Upper lobe of left lung (tissue), 6 donors: ENCODE measurements around the gene MCF2L2. TPM values are rescaled to one million over a fixed set of nuclear protein-coding genes. Genes with fewer than 3 reads are reported as not detected.

Experiments
- ATAC-seq, 2 donors: fragments of 200-7000 bp; cut with Tn5 transposase; one replicate each; pipeline ENCODE4 v1.9.1; 2022; ENCODE audit warnings: mild to moderate bottlenecking in 2 of 2, moderate library complexity in 2 of 2; ENCODE audit not compliant: low FRiP score in 2 of 2
- DNase-seq, 2 donors: peaks; one replicate each; pipeline ENCODE4 v3.0.0-alpha.2; 2019 to 2020
- H3K27ac ChIP-seq, 4 donors: fragments of 200-600 bp; sonication (generic); one replicate each; pipeline ENCODE4 v1.5.1; 2016 to 2019
- H3K27me3 ChIP-seq, 4 donors: fragments of 200-600 bp; sonication (generic); one replicate each; pipeline ENCODE4 v1.5.1; 2017 to 2019
- H3K36me3 ChIP-seq, 4 donors: fragments of 200-600 bp; sonication (generic); one replicate each; pipeline ENCODE4 v1.5.1; 2016 to 2019
- H3K4me1 ChIP-seq, 4 donors: fragments of 200-600 bp; sonication (generic); one replicate each; pipeline ENCODE4 v1.5.1; 2018 to 2019
- H3K4me3 ChIP-seq, 4 donors: fragments of 200-600 bp; sonication (generic); one replicate each; pipeline ENCODE4 v1.5.1; 2017 to 2019; ENCODE audit warnings: mild to moderate bottlenecking in 2 of 4, moderate library complexity in 1 of 4
- H3K9me3 ChIP-seq, 4 donors: fragments of 200-600 bp; sonication (generic); one replicate each; pipeline ENCODE4 v1.5.1; 2018 to 2019
- CTCF ChIP-seq, 6 experiments: fragments of 450-650 bp in 4 of 6; fragments of 200-600 bp in 2 of 6; sonication (generic) in 2 of 6; IDR thresholded peaks; one replicate each; pipeline ENCODE4 v1.5.1; 2016 to 2019; ENCODE audit warnings: antibody characterized with exemption in 6 of 6
- EP300 ChIP-seq, 4 donors: sonication (generic); formaldehyde crosslinking; IDR thresholded peaks; one replicate each; pipeline ENCODE4 v1.5.1; 2017; ENCODE audit warnings: antibody characterized with exemption in 4 of 4, control low read depth in 2 of 4
- POLR2A ChIP-seq, 4 donors: fragments of 450-650 bp; IDR thresholded peaks; one replicate each; pipeline ENCODE4 v1.5.1; 2016 to 2017; ENCODE audit warnings: antibody characterized with exemption in 4 of 4, mild to moderate bottlenecking in 2 of 4
- POLR2AphosphoS5 ChIP-seq, 2 donors: sonication (generic); formaldehyde crosslinking; IDR thresholded peaks; one replicate each; pipeline ENCODE4 v1.5.1; 2017; ENCODE audit warnings: antibody characterized with exemption in 2 of 2
- WGBS, 2 donors: methylation state at CpG; one replicate each; pipeline ENCODE4 v1.1.5; 2017 to 2018; 5-methylcytosine and 5-hydroxymethylcytosine counted together
- total RNA-seq, 6 donors: library from RNA; depleted of rRNA in 4 of 6; stranded (reverse); fragments of >200 nt in 4 of 6; gene quantifications; one replicate each; pipeline versions ENCODE4 v1.1.0 to v1.2.1, GENCODE V29; 2016 to 2021
- donor health status: DM: no; HTN: no; CAD: no; lungs with moderate emphysema.
- donor health status: DM: no; HTN: yes; CAD: no; lungs with severe emphysema.

Gene MCF2L2
- total RNA-seq, 6 donors from 2014 or later: 0.22 to 2.0 (median 1.2) TPM

- WGBS, 2 donors: 71 to 89% methylated on average over 2 of the region's 2 CpGs
- DNase-seq (no peak), ATAC-seq (no peak)
- Histone ChIP-seq H3K27me3 (no peaks in the 10 kb centered on the region), H3K4me1 (peaks cover 4 to 7% (median 6%) of the 10 kb centered on the region in 4 donors), H3K36me3 (no peaks in the 10 kb centered on the region), H3K4me3 (no peak overlapping the region), H3K27ac (no peak overlapping the region), H3K9me3 (no peaks in the 10 kb centered on the region)
- no peak for TF ChIP-seq POLR2A (IDR thresholded peaks at IDR 0.05)
- TF ChIP-seq EP300 (IDR thresholded peaks at IDR 0.05): no peak
- no peak for TF ChIP-seq CTCF (IDR thresholded peaks at IDR 0.05)
- TF ChIP-seq POLR2AphosphoS5 (IDR thresholded peaks at IDR 0.05): no peak
Observed at GRCh38 chr3:183464480-183464879, 36.1 kb upstream of the MCF2L2 start.

DNA sequence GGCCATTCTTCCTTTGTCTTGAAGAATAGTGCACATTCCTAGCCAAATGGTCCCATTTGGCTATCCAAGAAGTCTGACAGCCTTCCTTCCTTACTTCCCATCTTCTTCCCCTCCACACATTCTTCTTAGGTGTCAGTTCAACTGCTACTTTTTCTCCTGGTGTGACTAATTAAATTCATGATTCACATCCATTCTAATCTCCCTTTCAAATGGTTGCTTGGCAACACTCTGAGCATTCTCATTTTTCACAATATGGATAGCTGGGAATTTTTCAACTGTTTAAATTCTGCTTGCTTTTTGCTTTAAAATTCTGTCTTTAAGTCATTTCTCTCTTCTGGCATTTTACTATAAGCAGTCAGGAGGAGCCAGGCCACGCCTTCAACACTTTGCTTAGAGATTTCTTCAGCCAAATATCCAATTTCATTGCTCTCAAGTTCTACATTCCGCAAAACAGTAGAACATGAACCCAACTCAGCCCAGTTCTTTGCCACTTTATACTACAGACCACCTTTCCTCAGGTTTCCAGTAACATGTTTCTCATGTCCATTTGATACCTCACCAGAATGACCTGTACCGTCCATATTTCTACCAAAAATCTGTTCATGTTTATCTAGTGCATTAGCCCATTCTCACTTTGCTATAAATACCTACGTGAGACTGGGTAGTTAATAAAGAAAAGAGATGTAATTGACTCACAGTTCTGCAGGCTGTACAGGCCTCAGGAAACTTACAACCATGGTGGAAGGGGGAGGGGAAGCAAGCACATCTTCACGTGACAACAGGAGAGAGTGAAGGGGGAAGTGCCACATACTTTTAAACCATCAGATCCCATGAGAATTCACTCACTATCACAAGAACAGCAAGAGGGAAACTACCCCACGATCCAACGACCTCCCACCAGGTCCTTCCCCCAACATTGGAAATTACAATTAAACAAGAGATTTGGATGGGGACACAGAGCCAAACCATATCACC is 31.9 kb upstream of the MCF2L2 start:
- Histone ChIP-seq H3K36me3 (no peaks in the 10 kb centered on the region), H3K9me3 (no peaks in the 10 kb centered on the region), H3K4me1 (no peaks in the 10 kb centered on the region), H3K27ac (no peak overlapping the region), H3K27me3 (no peaks in the 10 kb centered on the region), H3K4me3 (no peak overlapping the region)
- DNase-seq (no peak), ATAC-seq (no peak)
- TF ChIP-seq CTCF (IDR thresholded peaks at IDR 0.05): no peak
- no peak for TF ChIP-seq EP300 (IDR thresholded peaks at IDR 0.05)
- TF ChIP-seq POLR2AphosphoS5 (IDR thresholded peaks at IDR 0.05): no peak
- WGBS, 2 donors: 95 to 96% methylated on average over 7 of the region's 7 CpGs

DNA sequence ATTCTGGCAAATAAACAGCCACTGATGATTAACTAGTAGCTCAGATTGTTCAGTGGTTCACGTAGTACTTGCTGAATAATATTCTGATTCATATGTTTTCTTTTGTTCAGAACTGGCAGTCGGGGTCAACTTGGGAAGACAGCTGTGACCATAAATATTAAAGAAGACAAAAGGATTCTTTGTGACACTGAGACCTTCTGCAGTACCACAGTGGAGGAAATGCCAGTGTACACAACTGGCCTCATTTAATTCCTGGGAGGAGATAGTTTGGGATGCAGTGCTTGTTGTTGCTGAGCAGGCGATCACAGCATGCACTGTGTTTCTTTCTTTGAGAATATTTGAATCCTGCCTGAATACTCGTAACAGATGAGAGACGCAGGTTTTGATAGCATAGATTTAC is 26.7 kb upstream of the MCF2L2 start:
- 66 to 75% methylated on average over 5 of the region's 5 CpGs for WGBS, 2 donors
- peaks cover 0 to 12% (median 7%) of the 10 kb centered on the region in 4 donors for H3K36me3 ChIP-seq
- DNase-seq (no peak), ATAC-seq (no peak)
- H3K4me1 ChIP-seq: peaks cover 0 to under 1% (median 0%) of the 10 kb centered on the region in 4 donors
- no peaks in the 10 kb centered on the region for H3K27me3 ChIP-seq
- H3K4me3 ChIP-seq: no peak overlapping the region
- no peaks in the 10 kb centered on the region for H3K9me3 ChIP-seq
- H3K27ac ChIP-seq: peak overlapping the region in 1 of 4 donors; percentile 13
- TF ChIP-seq POLR2AphosphoS5 (IDR thresholded peaks at IDR 0.05): peak in 1 of 2 donors; percentile 12
- no peak for TF ChIP-seq EP300 (IDR thresholded peaks at IDR 0.05)

- Histone ChIP-seq H3K27ac (no peak overlapping the region), H3K27me3 (no peaks in the 10 kb centered on the region), H3K9me3 (no peaks in the 10 kb centered on the region), H3K4me3 (no peak overlapping the region), H3K36me3 (peaks cover 0 to 12% (median 7%) of the 10 kb centered on the region in 4 donors), H3K4me1 (peaks cover 5 to 7% (median 7%) of the 10 kb centered on the region in 4 donors)
- WGBS, 2 donors: 93 to 96% methylated on average over 4 of the region's 4 CpGs
- ATAC-seq: no peak
- TF ChIP-seq CTCF (IDR thresholded peaks at IDR 0.05) (no peak), EP300 (IDR thresholded peaks at IDR 0.05) (no peak), POLR2AphosphoS5 (IDR thresholded peaks at IDR 0.05) (no peak), POLR2A (IDR thresholded peaks at IDR 0.05) (no peak)
- DNase-seq: no peak
Observed at GRCh38 chr3:183454064-183454463, 25.6 kb upstream of the MCF2L2 start.

DNA sequence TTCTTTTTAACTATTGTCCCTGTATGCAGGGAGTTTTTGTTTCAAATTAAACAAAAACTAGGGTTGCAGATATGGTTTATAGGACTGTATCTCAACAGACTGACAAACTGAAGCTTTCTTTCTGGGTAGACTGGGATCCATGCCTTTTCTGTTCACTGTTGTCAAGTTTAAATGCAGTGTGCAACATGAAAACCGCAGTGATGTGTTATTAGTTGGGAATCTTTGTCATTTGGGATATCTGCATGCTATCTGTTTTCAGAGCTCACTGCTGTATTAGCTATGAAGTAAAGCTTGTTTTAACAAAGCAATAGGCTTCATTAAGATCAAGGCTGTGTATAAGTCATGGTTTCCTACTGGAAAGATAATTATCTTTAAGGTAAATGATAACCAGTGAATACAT is 21.4 kb upstream of the MCF2L2 start:
- ATAC-seq (no peak), DNase-seq (no peak)
- 57 to 88% methylated on average over 1 of the region's 1 CpG for WGBS, 2 donors
- Histone ChIP-seq H3K27ac (peak overlapping the region in 1 of 4 donors; percentile 46), H3K27me3 (no peaks in the 10 kb centered on the region), H3K36me3 (peaks cover 0 to 12% (median 7%) of the 10 kb centered on the region in 4 donors), H3K4me1 (peaks cover 12 to 18% (median 15%) of the 10 kb centered on the region in 4 donors), H3K9me3 (no peaks in the 10 kb centered on the region), H3K4me3 (no peak overlapping the region)
- TF ChIP-seq POLR2AphosphoS5 (IDR thresholded peaks at IDR 0.05): no peak
- TF ChIP-seq EP300 (IDR thresholded peaks at IDR 0.05): no peak
- TF ChIP-seq POLR2A (IDR thresholded peaks at IDR 0.05): no peak
- TF ChIP-seq CTCF (IDR thresholded peaks at IDR 0.05): no peak
